NCI-H1694 (cell line): ENCODE results near the gene THRB.

Source experiments
- DNase-seq: peaks from one replicate; lab custom pipeline; 2025; lab: John Stamatoyannopoulos, UW

The THRB gene

GRCh38 chr3:24375947-24376384 lies 118.7 kb downstream of the THRB start:
- no peak for DNase-seq

DNA sequence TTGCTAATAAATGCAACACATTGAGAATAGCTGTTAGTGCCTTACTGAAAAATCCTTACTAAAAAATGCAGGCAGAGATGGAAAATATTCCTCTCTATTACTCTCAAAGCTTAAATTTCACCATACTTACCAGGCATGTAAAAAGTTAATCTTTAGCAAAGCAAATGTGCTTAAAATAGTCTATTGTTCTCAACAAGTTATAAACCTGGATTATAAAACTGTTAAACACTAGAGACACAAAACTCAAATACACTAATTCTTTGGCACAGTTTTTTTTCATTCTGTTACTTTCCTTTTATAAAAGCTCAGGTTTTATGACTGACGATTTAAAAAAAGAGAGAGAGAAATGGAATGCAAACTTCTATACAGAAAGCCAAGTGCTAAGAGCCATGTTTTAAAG lies 119.8 kb downstream of the THRB start:
- DNase-seq = no peak

- no peak for DNase-seq
Measured at GRCh38 chr3:24373198-24373959, 121.3 kb downstream of the THRB start.

DNA sequence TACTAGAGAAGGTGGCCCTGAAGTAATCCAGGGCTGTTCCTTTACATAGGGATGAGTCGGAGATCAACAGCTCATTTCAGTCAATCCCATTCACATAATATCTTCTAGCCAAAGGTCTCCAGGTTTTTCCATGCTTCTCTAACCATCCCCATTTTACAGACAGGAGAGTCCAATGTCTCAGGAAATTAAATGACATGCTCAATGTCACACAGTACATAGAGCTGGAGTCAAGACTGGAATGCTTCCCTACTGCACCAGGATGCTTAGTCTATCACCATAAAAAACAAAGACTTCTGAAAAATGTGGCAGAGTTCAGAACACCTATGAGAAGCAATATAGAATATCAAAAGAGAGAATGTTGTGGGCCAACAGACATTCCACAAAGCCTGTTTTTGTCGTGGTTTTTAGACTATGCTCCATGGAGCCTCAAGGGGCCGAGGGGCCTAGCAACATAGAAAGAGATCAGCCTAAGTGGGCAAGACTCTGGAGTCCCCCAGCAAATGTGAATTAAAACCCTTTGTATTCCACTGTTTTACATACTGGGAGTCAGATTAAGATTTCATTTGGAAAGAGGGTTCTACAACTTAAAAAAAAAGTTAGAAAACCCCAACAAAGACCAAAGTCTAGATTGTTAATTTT lies 122.0 kb downstream of the THRB start:
- DNase-seq = no peak

DNA sequence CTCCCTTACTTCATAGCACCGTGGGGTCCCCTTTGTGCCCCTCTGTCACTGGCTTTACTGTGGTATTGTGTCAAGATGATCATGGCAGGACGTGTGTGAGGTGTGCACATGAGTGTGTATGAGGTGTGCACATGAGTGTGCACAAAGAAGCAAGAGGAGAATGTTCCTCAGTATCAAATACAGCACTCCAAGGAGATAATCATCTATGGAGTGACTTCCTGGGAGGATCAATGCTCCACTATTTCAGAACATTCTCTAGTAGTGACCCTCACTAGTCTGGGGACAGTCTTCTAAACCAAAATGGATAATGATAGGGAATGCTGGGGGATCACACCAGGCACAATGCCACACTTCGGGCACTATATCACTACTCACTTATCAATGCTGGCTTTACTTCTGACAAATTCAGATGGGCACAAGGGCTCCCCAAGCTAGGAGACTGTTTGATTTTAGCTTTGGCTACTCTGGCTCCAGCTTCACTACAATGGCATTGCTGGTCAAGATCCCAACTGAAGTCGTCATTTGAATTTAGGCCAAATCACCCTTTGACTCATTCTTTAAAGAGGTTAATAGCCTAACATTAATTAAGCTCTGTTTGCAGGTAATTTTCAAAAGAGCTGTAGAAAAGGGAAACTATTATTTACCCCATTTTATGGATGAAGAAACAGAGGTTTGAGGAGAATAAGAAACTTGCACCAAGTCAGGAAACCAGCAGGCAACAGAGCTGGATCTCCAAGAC lies 124.1 kb downstream of the THRB start:
- DNase-seq = no peak

- DNase-seq = no peak
Measured at GRCh38 chr3:24368605-24369004, 126.0 kb downstream of the THRB start.

GRCh38 chr3:24367664-24368264 lies 126.9 kb downstream of the THRB start:
- no peak for DNase-seq

- DNase-seq = no peak
Measured at GRCh38 chr3:24367216-24367615, 127.4 kb downstream of the THRB start.

DNA sequence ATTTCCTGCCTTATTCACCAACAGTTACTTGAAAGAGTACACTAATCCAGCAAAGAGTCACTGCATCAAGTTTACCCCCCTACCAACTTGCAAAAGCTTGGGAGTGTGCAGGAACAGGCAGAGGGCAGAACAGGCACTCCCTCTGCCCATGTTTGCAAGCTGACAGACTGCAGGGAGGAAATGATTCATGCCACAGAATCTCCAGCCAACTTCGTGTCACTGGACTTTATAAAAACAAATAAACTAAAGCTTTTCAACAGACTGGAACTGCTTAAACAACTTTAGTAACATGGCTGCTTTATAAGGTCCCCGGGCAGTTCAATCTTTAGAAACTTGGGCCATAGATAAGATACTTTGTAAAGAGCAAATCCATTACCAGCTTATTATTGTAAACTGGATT lies 129.5 kb downstream of the THRB start:
- no peak for DNase-seq

- no peak for DNase-seq
Measured at GRCh38 chr3:24364359-24364758, 130.3 kb downstream of the THRB start.

DNA sequence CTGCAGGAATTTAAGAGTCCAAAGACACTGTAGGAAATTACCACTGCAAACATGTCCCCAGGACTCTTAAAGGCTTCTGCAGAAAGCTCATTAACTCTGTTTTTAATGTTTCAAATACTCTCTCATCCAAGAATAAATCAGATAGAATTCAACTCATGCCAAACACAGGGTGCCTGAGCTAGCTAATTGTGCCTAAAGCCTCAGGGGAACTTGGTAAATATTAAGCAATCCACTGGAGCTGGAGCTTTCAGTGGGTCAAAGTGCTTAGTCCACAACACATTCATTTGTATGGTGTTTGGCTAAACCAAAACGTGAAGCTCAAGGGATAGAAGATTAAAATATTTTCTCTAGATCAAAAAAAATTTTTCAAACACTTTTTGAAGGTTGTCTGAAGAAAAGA lies 131.4 kb downstream of the THRB start:
- DNase-seq = no peak

- DNase-seq = no peak
Measured at GRCh38 chr3:24361623-24362022, 133.0 kb downstream of the THRB start.

- DNase-seq = no peak
Measured at GRCh38 chr3:24360957-24361356, 133.7 kb downstream of the THRB start.

GRCh38 chr3:24359645-24360462 lies 134.8 kb downstream of the THRB start:
- no peak for DNase-seq

DNA sequence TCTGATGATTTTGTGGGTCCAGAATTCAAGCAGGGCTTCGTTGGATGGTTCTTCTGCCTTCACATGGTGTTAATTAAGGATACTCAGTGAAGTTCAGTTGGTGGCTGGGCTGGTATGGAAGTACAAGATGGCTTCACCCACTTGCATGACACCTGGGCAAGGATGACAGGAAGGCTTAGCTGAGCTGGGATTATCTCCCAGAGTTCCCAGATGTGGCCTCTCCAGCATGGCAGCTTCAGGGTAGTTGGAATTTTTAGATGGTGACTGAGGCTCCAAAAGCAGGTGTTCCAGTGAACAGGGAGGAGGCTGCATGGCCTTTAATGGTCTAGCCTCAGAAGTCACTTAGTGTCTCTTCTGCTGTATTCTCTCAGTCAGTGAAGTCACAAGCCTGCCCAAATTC lies 135.5 kb downstream of the THRB start:
- no peak for DNase-seq

GRCh38 chr3:24357635-24358034 lies 137.0 kb downstream of the THRB start:
- DNase-seq = no peak

DNA sequence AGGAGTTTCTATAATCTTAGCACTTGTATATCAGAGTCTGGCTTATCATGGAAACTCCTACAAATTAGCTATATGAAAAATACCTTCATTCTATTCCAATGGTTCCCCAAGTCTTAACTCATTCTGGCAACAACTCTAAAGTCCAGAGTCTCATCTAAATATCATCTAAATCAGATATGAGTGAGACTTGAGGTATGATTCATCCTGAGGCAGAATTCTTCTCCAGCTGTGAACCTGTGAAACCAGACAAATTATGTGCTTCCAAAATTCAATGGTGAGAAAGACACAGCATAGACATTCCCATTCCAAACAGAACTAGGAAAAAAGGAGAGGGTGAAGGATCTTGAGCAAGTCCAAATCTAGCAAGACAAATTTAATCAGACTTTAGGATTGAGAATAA lies 138.8 kb downstream of the THRB start:
- DNase-seq = no peak

GRCh38 chr3:24354230-24354629 lies 140.4 kb downstream of the THRB start:
- no peak for DNase-seq

- no peak for DNase-seq
Measured at GRCh38 chr3:24352893-24353553, 141.6 kb downstream of the THRB start.

GRCh38 chr3:24351779-24352469 lies 142.7 kb downstream of the THRB start:
- DNase-seq = no peak
